Spleen (tissue), 11 donors: Measurements from ENCODE around the gene EPHA4. TPM values are rescaled to one million over a fixed set of nuclear protein-coding genes. Genes with fewer than 3 reads are reported as not detected.
A peak's percentile ranks its signal among the peaks of the same experiment; 100 is the strongest.

ENCODE experiments used
- DNase-seq: peaks from one replicate; pipeline ENCODE4 v3.0.0-alpha.2; 2020
- H3K27ac ChIP-seq, 8 donors: fragments of 200-600 bp; sonication (generic) in 7 of 8; 1 replicate in 4 of 8; 2 replicates in 4 of 8; pipeline versions ENCODE4 v1.5.0 to v1.8.0; 2016 to 2021; ENCODE audit warnings: inconsistent platforms in 4 of 8, mild to moderate bottlenecking in 4 of 8, moderate library complexity in 1 of 8
- H3K27me3 ChIP-seq, 7 donors: fragments of 200-600 bp; sonication (generic) in 6 of 7; replicated peaks in 1 of 7; 1 replicate in 4 of 7; 2 replicates in 3 of 7; pipeline versions ENCODE4 v1.5.0 to v1.8.0; 2016 to 2021; ENCODE audit warnings: inconsistent platforms in 3 of 7, mild to moderate bottlenecking in 1 of 7
- H3K36me3 ChIP-seq, 6 donors: fragments of 200-600 bp; sonication (generic) in 5 of 6; 1 replicate in 4 of 6; 2 replicates in 2 of 6; pipeline versions ENCODE4 v1.5.0 to v1.8.0; 2016 to 2021; ENCODE audit warnings: inconsistent platforms in 2 of 6
- H3K4me1 ChIP-seq, 6 donors: fragments of 200-600 bp; sonication (generic) in 5 of 6; 1 replicate in 3 of 6; 2 replicates in 3 of 6; pipeline versions ENCODE4 v1.5.0 to v1.8.0; 2016 to 2021; ENCODE audit warnings: inconsistent platforms in 3 of 6
- H3K4me3 ChIP-seq, 8 donors: fragments of 200-600 bp; sonication (generic) in 7 of 8; 1 replicate in 4 of 8; 2 replicates in 4 of 8; pipeline versions ENCODE4 v1.5.0 to v1.8.0; 2016 to 2021; ENCODE audit warnings: inconsistent platforms in 4 of 8, mild to moderate bottlenecking in 4 of 8, moderate library complexity in 2 of 8
- H3K9me3 ChIP-seq, 8 donors: fragments of 200-600 bp; sonication (generic) in 7 of 8; 1 replicate in 4 of 8; 2 replicates in 4 of 8; pipeline versions ENCODE4 v1.5.0 to v1.8.0; 2016 to 2021; ENCODE audit warnings: inconsistent platforms in 4 of 8
- CTCF ChIP-seq, 11 experiments: fragments of 200-600 bp in 7 of 11; fragments of 450-650 bp in 4 of 11; sonication (generic) in 4 of 11; IDR thresholded peaks in 8 of 11; conservative IDR thresholded peaks in 3 of 11; 1 replicate in 7 of 11; 2 replicates in 4 of 11; pipeline versions ENCODE4 v1.4.0 to v1.8.0; 2016 to 2021; ENCODE audit warnings: antibody characterized with exemption in 11 of 11, inconsistent platforms in 4 of 11, mild to moderate bottlenecking in 1 of 11
- POLR2A ChIP-seq, 3 donors: fragments of 450-650 bp; IDR thresholded peaks; one replicate each; pipeline ENCODE4 v1.5.1; 2017; ENCODE audit warnings: antibody characterized with exemption in 3 of 3, mild to moderate bottlenecking in 1 of 3
- POLR2AphosphoS5 ChIP-seq, 3 donors: sonication (generic); formaldehyde crosslinking; IDR thresholded peaks; one replicate each; pipeline ENCODE4 v1.5.1; 2017; ENCODE audit warnings: antibody characterized with exemption in 3 of 3
- WGBS, 5 donors: extraction: QIAGEN DNeasy Blood & Tissue Kit in 3 of 5; methylation state at CpG; one replicate each; pipeline versions ENCODE4 v1.1.5 to v1.1.7; 2013 to 2018; 5-methylcytosine and 5-hydroxymethylcytosine counted together
- intact Hi-C: fragments of 100-400 bp; cut with DNase I; formaldehyde crosslinking; loops from one replicate; pipeline ENCODE4 v1.15.0; 2023; ENCODE audit warnings: low total_unique reads
- polyA plus RNA-seq, 3 donors: library from polyadenylated mRNA; stranded (reverse); fragments of 200-250 nt; gene quantifications; one replicate each; pipeline ENCODE4 v1.2.1, GENCODE V29; 2013
- total RNA-seq, 7 donors: library from RNA; depleted of rRNA in 3 of 7; stranded (reverse); fragments of >200 nt in 3 of 7; fragmentation: NEBNext Ultra II Directional in 4 of 7; extraction: Animal tissue kit (Norgen Biotek cat#: 25700) in 4 of 7; gene quantifications; one replicate each; pipeline versions ENCODE4 v1.1.0 to v1.2.1, GENCODE V29; 2016 to 2021
- donor health status: healthy with polysubstance abuse.
- donor health status: DM: no; HTN: no; CAD: no; lungs with moderate emphysema.
- donor health status: DM: no; HTN: no; CAD: no.
- donor health status: Bipolar disorder and iron deficiency.
- donor health status: healthy.
- donor health status: DM: no; HTN: no; CAD: no.
- donor health status: DM: yes; HTN: yes; CAD: no.

EPHA4 gene
- total and polyA plus RNA-seq, 10 donors: 0.80 to 21.0 (median 14.0) TPM

GRCh38 chr2:221521233-221521845 lies 50.8 kb downstream of the EPHA4 start:
- 63 to 79% (median 70%) methylated on average over 3 of the region's 3 CpGs for WGBS, 5 donors
- Histone ChIP-seq H3K27ac (peak overlapping the region in 3 of 8 donors; percentile 0 to 83 (median 30)), H3K4me3 (no peak overlapping the region), H3K4me1 (peaks cover 37 to 54% (median 44%) of the 10 kb centered on the region in 6 donors), H3K27me3 (no peaks in the 10 kb centered on the region), H3K9me3 (no peaks in the 10 kb centered on the region), H3K36me3 (no peaks in the 10 kb centered on the region)
- no peak for TF ChIP-seq POLR2A (IDR thresholded peaks at IDR 0.05)
- no peak for TF ChIP-seq POLR2AphosphoS5 (IDR thresholded peaks at IDR 0.05)
- no peak for TF ChIP-seq CTCF (IDR thresholded peaks at IDR 0.05 in 8 of 11, conservative IDR thresholded peaks at IDR 0.05 in 3 of 11)
- intact Hi-C loops: no loop called here
- DNase-seq: no peak

GRCh38 chr2:221518935-221519625 lies 53.0 kb downstream of the EPHA4 start:
- WGBS, 5 donors: 70 to 76% (median 74%) methylated on average over 7 of the region's 7 CpGs
- intact Hi-C loops: no loop called here
- Histone ChIP-seq H3K27ac (peak overlapping the region in 7 of 8 donors; percentile 44 to 83 (median 65)), H3K4me3 (peak overlapping the region in 1 of 8 donors; percentile 50), H3K9me3 (no peaks in the 10 kb centered on the region), H3K4me1 (peaks cover 37 to 54% (median 44%) of the 10 kb centered on the region in 6 donors), H3K27me3 (no peaks in the 10 kb centered on the region), H3K36me3 (no peaks in the 10 kb centered on the region)
- no peak for DNase-seq
- TF ChIP-seq POLR2AphosphoS5 (IDR thresholded peaks at IDR 0.05): no peak

- intact Hi-C loops: no loop called here
- Histone ChIP-seq H3K4me3 (peak overlapping the region in 1 of 8 donors; percentile 50), H3K27ac (peak overlapping the region; percentile 44 to 83 (median 64)), H3K9me3 (no peaks in the 10 kb centered on the region), H3K36me3 (no peaks in the 10 kb centered on the region), H3K4me1 (peaks cover 37 to 54% (median 44%) of the 10 kb centered on the region in 6 donors), H3K27me3 (no peaks in the 10 kb centered on the region)
- 36 to 38% (median 37%) methylated on average over 7 of the region's 7 CpGs for WGBS, 5 donors
- TF ChIP-seq POLR2A (IDR thresholded peaks at IDR 0.05) (no peak), POLR2AphosphoS5 (IDR thresholded peaks at IDR 0.05) (no peak), CTCF (IDR thresholded peaks at IDR 0.05 in 8 of 11, conservative IDR thresholded peaks at IDR 0.05 in 3 of 11) (no peak)
- no peak for DNase-seq
Observed at GRCh38 chr2:221518201-221518934, 53.7 kb downstream of the EPHA4 start.

- H3K27me3 ChIP-seq: no peaks in the 10 kb centered on the region
- no peaks in the 10 kb centered on the region for H3K9me3 ChIP-seq
- peak overlapping the region in 1 of 8 donors; percentile 50 for H3K4me3 ChIP-seq
- intact Hi-C loops: no loop called here
- WGBS, 5 donors: 15 to 19% (median 16%) methylated on average over 5 of the region's 5 CpGs
- DNase-seq: peak; percentile 90
- TF ChIP-seq CTCF (IDR thresholded peaks at IDR 0.05 in 8 of 11, conservative IDR thresholded peaks at IDR 0.05 in 3 of 11): no peak
- peak in 2 of 3 donors; percentile 50 to 57 for TF ChIP-seq POLR2AphosphoS5 (IDR thresholded peaks at IDR 0.05)
- no peak for TF ChIP-seq POLR2A (IDR thresholded peaks at IDR 0.05)
- peak overlapping the region; percentile 44 to 83 (median 64) for H3K27ac ChIP-seq
- no peaks in the 10 kb centered on the region for H3K36me3 ChIP-seq
- peaks cover 37 to 54% (median 44%) of the 10 kb centered on the region in 6 donors for H3K4me1 ChIP-seq
Observed at GRCh38 chr2:221517696-221518151, 54.4 kb downstream of the EPHA4 start.
